OCI-LY7 (cell line): ENCODE measurements around the gene CD109.

Experiments used
- EZH2phosphoT487 ChIP-seq: fragments of 200-600 bp; sonication (generic); IDR thresholded peaks from 2 replicates; pipeline ENCODE4 v1.6.1; 2018; ENCODE audit warnings: low read depth, borderline replicate concordance, mild to moderate bottlenecking, mixed run types, antibody characterized with exemption, low read length, moderate library complexity, mixed read lengths
- TF ChIP-seq, protein P1 (sequence below): fragments of 200-600 bp; sonication (generic); conservative IDR thresholded peaks from 2 replicates; pipeline ENCODE4 v1.5.1; 2014; ENCODE audit warnings: mild to moderate bottlenecking, antibody characterized with exemption, low read length, moderate library complexity, mixed read lengths

DNA sequence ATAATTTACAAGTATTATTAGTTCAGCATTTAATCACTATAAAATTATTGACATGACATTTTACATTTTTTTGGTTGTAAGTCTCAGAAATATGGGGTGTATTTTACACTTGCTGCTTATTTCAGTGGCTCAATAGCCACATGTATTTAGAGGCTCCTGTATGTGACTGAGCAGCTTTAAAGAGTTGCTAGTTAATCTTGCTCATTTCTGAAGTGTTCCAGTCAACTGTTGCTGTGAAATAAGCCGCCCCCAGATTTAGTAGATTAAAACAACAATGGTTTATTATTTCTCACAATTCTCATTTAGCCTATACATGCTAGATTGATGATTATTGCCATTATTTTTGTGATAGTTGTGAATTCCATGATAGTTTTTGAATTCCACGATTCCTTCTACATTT lies 23.0 kb downstream of the CD109 start:
- TF ChIP-seq, protein P1, sequence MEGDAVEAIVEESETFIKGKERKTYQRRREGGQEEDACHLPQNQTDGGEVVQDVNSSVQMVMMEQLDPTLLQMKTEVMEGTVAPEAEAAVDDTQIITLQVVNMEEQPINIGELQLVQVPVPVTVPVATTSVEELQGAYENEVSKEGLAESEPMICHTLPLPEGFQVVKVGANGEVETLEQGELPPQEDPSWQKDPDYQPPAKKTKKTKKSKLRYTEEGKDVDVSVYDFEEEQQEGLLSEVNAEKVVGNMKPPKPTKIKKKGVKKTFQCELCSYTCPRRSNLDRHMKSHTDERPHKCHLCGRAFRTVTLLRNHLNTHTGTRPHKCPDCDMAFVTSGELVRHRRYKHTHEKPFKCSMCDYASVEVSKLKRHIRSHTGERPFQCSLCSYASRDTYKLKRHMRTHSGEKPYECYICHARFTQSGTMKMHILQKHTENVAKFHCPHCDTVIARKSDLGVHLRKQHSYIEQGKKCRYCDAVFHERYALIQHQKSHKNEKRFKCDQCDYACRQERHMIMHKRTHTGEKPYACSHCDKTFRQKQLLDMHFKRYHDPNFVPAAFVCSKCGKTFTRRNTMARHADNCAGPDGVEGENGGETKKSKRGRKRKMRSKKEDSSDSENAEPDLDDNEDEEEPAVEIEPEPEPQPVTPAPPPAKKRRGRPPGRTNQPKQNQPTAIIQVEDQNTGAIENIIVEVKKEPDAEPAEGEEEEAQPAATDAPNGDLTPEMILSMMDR, result no peak
- TF ChIP-seq EZH2phosphoT487, result no peak
